HG03064 (cell line): ENCODE measurements around the gene HOXD4.
A peak's percentile ranks its signal among the peaks of the same experiment; 100 is the strongest.

Experiments used
- ATAC-seq: cut with Tn5 transposase; IDR thresholded peaks from one replicate; pipeline ENCODE4 v1.9.1; 2021; ENCODE audit warnings: low read depth; ENCODE audit not compliant: unreplicated experiment

HOXD4 gene

DNA sequence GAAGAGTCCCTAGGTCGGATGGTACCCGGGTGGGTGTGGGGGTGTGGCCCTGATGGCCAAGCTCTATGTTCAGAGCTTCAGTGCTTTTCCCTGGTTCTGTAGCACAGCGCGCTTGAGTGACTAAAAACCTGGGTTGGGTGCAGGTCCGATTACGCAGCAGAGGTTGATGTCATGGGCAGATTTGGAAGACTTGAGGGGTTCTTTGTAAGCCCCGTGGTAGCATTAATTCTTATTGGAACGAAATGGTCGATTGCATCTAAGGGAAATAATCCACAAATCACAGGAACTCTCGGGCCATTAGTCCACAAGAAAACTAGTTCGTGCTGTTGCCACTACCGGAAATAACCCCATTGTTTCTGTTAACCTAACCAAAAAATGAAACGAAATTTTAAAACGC is 12.8 kb upstream of the HOXD4 start:
- no peak for ATAC-seq

DNA sequence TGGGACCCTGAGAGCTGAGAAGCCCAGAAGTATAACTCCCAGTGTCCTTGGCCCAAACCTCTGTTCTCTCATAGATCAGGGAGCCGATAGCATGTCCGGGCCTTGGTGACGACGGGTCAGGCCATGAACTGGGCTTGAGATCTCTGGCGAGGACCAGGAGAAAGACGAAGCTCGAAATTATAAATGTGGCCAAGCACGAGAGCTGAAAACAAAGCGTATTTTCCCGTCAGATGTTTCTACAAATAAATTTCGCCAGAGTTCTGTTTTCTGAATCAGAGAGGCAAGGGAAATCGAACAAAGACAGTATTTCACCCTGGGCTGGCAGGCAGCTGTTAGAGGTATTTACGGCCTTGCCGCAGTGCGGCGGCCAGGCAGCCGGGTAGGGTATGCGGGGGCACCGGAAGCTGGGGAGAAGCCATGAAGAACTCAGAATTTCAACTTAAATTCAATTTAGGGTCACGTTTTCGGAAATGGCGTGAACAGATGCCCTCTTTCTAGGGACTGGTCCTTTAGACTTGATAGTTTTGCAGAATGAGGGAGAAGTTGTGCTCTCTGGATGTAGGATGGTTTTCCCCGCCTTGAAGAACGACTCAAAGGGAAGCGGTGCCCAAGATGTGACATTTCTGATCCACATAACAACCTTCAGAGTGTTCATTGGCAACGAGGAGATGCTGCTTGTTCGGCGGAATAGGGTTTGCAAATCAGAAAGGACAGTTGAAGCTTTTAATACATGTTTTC is 12.3 kb upstream of the HOXD4 start:
- ATAC-seq = no peak

DNA sequence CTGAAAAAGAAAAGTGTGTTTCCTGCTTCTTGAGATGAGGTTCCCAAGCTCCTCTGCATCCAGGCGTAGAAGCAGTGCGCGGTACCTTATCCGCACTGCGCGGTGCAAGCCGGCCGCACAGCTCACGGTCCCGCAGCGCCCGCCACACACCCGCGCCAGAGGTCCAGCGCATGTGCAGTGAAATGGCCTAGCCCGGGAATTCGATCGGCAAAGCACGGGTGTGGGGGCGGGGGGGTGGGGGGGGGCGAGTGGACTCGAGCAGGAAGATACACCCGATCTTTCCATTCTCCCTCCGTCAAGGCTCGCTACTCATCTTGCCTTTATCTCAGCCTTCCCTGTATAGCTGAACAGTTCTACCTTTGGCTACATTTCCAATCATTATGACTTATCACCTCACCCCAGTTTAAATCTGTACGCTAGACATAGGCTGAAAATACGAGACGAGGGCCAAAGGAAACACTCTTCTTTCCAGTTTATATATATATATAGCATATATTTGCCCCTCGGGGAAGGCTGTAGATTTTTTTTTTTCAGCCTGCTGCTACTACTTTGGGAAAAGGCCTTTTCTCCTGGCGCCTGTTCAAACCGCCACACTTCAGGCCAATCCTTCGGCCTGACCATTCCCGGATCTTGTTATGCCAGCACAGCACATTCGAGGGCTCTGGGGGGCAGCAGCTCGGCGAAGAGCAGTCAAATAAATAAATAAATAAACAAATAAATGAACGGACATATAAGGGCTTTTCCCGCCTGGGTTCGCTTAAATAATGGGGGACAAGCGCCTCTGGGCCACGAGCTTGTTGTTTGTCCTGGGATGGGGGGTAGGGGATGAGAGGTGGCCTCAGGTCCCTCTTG is 11.5 kb upstream of the HOXD4 start:
- no peak for ATAC-seq

DNA sequence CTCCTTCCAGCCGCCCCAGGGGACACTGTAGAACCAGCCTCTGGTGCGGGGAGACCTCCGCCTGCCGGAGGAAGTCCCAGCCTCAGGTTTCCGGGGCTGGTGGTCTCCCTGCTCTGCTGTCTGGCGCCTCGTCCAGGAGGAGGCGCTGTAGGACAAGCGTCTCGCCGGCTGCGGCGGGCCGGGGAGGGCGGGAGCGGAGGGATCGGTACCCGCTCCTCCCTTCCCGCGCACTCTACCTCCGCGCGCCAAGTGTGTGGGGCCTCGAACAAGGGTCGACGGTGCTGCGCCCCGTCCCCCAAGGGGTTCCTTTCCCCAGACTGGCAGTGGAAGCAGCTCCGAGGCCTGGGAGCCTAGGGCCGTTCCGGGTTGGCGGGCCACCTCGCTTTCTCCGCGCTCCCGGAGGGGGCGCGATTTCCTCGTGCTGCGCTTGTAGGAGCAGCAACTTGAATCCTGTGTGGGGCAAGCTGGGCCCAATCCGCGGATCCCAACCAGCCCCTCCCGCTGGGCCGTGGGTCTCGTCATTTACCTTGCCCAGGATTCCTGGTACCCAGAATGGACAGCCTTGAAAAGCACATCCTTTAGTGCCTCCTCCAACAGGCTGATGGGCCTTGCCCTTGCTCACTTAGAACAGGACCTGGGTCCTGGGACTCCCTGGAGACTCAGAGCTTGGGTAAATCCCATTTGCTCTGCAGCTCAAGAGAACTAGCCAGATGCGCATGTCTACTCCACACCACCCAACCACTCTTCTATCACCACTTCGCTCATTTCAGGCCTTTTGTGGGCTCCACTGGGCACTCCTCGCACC is 10.6 kb upstream of the HOXD4 start:
- peak; percentile 93 for ATAC-seq

DNA sequence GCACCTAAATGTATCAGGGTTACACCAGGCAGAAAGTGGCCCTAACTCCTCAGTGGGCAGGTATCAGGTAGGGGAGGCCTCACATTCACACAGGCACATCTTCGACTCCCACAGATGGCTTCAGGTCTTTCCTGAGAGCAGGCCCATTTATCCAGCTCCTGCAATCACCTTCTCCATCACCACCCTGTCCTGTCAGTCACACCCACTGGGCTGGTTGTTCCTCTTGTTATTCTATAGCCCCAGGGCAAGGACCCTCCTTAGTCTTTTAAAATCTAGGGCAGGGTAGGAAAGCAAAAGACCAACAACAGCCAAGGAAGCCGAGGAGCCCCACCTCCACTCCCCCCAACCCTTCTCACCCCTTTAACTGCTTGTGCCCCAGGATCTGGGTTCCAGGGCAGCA is 9.1 kb upstream of the HOXD4 start:
- ATAC-seq = no peak

DNA sequence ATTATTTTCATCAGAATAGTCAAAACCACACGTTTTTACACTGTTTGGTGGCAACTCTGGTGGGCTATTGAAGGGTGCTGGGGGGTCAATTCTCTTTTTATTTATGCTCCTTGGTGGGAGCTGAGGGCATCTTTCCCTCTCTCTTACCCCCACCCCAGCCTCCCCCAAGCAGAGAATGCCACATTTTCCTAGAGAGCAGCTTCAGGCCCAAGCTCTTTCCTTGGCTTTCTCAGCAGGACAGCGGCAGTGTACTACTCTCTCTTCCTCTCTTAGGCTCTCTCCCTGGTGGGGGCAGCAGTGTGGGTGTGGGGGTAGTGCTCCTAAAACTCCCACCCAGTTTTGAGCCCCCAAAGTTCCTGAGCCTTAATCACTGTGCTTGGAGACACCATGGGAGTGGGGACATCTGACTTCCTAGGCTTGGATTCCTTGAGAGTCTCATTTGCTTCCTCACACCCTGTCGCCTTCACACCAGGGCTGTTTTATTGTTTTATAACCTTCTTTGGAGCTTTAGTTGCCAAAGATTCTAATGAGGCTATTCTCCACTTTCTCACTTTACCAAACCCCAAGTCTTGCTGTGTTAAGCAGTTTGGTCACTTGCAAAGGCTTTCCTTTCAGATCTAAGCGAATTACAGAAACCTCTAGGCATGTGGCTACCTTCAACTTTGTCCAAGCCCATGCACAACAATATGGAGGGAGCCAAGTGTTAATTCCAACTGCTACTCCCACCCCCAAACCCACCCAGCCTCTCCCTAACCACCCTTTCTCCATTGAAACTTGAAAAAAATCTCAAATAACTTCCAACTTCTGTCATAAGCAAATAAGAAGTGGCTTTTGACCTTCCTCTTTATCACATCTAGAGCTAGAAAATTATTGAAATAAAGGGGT is 6.0 kb upstream of the HOXD4 start:
- no peak for ATAC-seq

DNA sequence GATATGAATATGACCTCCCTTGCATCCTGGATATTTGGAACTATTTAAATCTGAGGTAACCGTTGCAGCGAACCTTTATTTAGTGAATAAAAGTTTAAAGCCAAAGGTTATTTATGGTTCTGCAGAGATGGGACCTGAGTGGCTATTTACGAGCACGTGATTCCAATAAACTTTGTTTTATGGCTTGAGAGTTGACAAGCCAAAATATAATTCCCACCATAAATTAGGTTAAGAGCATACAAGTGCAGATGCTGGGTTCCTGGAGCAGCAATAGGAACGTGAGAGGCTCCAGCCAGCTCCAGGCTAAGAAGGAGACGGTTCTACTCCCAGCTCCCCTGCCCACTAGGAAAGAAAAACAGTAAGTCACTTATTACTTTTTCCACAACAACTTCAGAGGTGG is 5.2 kb upstream of the HOXD4 start:
- ATAC-seq = no peak

DNA sequence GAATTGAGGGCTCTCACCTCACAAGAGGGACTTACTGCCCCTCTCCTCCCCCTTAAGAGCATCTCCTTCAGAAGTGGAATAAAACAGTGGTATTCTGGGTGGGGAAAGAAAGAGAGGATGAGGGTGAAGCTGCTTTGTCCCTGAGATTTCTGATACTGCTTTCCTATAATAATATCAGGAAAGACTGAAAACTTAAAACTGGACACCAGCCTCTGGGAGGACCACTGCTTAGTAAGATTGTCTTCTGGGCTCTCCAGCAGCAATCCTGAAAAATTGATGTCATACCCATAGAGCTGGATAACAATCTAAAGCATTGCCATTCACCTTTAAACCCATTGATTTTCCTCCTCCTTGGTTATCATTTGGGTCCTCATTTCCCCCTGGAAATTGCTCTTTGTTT is 4.7 kb upstream of the HOXD4 start:
- ATAC-seq = no peak

DNA sequence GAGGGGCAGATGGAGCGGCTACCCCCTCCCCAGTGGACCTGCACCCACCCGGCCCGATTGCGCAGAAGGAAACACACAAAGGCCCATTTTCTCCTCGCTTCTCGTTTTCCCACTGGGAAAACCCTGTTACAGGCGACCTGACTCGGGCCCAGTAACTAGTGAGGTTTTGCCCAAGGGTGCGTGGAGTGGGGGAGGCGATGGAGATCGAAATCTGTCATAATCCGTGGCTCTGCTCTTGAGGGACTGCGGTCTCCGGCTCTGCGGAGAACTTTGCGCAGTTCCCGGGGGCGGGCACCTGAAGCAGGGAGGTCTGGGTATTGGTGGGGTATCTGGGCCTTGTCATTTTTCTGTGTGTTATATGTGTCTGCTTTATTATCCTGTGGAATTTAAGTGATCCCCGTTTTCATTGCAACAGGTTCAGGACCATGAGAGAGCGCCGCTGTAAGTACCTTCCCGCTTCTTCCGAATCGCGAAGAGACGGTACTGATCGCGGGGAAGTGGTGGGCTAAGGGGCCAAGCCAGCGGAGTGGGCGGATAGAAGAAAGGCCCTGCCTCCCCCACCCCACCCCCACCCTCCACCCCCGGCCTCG is 4.0 kb upstream of the HOXD4 start:
- ATAC-seq = no peak

DNA sequence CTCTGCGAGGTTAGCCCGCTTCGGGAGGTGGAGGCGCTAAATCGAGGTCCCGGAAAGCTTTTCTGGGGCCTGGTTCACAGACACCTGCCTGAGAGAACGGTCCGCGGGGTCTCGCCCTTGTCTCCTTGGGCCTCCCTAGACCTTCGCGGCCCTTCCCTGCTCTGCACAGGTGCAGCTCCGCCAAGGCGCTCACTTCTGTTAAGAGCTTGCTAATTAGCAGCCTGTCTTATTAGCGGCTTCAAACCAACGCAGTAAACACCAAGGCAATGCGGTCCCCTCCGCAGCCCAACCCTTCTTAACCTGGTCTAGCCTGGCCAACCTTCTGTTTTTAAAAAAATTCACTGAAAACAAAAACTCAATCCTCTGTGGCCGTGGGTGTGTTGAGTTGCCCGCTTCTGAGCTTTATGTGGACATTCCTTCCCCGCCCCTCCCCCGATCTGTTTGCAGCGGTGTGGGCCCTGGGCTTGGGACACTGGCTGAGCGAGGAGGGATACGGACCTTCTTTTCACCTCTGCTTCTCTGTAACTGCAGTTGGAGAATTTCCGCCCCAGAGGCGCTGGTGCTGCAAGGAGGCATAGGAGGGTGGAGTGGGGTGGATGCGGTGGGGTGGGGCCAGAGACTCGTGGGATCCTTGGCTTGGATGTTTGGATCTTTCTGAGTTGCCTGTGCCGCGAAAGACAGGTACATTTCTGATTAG is 3.4 kb upstream of the HOXD4 start:
- no peak for ATAC-seq

DNA sequence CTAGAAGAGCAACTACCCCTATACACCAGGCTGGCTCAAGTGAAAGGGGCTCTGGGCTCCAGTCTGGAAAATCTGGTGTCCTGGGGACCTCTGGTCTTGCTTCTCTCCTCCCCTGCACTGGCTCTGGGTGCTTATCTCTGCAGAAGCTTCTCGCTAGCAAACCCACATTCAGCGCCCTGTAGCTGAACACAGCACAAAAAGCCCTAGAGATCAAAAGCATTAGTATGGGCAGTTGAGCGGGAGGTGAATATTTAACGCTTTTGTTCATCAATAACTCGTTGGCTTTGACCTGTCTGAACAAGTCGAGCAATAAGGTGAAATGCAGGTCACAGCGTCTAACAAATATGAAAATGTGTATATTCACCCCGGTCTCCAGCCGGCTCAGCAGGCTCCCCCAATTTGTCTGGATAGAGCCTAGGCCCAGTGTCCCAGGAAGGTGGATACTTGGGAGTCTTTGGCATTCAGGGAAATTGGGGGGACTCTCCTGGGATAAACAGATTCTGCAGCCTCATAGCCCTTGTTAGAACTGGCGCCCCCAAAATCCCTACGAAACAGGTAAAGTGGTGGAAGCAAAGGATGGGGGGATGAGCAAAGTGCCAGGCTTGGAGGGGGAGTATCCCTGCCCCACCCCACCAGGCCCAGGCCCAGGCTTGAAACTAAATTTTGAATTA is 2.5 kb upstream of the HOXD4 start:
- ATAC-seq = no peak

DNA sequence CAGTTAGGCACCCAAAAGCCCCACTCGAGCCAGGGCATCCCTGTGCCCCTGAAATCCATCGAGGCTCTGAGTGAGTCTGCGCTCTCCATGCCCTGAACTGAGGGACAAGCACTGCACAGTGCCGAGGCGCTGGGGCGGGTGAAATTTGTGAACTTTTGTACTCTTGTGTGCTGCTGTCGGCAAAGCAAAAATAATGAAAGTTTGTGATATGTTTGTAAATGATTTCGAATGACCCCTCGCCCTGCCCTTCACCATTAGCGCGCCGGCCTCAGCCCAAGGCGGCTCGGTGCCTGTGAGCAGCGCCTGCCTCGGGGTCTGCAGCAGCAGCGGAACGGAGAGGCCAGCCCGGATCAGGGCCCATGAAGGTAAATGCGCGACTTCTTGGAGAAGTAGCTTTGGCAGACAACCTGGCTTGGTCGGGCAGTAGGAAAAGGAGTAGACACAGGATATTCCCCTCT is 1.8 kb upstream of the HOXD4 start:
- ATAC-seq = no peak

DNA sequence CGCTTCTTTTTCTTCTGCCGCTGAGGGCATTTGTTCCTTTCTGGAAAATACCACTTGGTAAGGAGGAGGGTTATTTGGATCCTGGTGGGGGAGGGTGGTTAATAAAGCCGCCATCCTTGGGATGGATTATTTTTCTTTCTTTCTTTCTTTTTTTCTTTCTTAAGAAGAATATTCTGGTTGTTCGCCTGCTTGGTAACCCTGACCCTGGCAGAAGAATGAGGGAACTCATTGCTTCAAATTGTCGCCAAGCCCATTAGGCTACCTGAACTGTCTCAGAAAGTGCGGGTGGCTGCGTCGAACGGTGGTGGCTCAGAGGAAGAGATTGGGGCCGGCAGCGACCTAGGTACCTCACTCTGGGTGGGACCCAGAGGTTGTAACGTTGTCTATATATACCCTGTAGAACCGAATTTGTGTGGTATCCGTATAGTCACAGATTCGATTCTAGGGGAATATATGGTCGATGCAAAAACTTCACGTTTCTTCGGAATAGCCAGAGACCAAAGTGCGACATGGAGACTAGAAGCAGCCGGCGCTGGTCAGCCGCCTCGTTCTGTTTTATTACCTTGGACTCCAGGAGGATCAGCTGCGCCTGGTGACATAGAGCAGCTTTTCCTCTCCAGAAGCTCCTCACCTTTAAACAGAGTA is 1.3 kb upstream of the HOXD4 start:
- ATAC-seq = no peak

DNA sequence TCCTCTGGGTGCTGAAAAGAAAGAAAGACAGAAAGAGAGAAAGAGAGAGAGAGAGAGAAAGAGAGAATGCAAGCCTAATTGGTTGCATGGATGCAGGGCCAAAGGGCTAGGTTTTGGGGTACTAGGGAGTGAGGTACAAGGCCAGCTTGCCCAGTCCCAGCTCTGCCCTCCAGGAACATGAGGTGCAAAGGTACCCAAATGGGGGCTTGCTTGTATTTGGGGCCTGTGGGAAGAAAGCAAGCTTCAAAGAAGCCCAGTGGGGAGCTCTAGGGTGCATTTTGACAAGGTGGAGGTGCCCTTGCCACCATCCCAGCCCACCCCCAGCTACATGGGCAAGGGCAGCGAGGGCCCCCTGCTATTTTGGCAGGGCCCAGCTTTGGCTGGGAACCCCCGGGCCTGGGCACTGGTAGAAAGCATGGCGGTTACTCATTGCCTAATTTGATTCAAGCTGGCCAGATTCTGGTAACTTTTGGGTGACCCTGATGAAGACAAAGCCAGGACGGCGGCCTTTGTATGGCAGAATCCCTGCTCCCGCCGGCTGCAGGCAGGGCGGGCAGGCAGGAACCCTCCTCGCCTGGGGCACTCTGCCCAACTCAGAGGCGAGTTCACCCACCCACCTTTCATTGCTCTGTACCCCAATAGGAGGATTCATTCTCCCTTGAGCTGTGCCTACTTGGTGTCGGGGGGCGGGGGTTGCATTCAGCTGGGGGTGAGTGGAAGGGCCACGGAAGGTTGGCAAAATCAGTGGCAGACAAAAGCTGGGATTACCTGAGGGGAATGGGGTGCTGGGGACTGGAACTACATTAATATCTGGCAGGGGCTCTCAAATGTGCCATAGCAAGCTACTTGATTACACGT is 537 bp upstream of the HOXD4 start:
- ATAC-seq = no peak

DNA sequence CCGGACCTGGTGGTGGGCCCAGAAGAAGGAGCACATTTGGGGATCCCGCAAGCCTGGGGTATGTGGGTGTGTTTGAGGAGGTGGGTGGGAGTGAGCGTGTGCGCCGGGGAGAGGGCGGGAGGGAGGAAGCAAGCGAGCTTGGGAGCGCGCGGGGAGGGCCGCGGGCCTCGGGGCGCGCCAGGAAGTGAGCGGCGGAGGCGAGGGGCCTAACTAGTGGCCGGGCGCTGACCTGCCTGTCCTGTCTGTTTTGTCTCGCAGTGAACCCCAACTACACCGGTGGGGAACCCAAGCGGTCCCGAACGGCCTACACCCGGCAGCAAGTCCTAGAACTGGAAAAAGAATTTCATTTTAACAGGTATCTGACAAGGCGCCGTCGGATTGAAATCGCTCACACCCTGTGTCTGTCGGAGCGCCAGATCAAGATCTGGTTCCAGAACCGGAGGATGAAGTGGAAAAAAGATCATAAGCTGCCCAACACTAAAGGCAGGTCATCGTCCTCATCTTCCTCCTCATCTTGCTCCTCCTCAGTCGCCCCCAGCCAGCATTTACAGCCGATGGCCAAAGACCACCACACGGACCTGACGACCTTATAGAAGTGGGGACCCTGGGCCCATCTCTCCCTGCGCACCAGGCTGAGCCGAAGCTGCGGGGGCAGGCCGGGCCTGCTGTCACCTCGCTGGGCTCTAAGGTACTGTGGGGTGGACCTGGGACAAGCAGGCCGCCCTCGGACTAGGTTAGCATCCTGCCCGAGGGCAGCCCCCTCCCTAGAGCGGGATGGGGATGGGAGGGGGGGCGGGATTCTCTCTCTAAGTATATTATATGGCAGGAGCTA is 1.2 kb downstream of the HOXD4 start:
- ATAC-seq = no peak

DNA sequence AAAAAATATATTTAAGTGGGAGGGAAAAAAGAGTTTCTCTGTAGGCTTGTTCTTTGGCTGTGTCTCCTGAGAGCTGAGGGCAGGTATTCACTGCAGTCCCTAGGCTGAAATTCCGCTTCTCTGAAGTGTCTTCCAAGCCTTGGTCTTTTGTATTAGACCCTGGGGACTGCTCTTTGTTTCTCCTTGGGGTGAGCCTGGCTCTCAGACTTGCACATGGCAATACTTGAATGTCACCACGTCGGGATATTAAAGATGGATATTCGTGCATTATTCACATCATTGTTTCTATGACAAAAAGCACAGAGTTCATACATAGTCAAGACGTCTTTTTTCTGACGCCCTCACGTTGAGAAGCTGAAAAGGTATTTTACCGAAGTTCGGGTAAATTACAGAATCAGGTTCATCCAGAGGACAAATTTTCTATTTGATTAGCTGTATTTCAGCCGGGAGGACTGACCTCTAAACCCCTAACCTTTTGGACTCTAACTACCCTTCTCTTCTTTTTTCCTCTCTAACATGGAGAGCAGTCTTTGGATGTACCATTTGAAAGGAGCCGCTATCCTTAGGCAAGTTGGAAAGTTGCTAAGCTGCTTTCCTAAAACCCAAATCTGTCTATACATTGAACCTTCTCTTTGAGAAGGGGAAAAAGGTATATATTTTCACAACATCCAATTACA is 3.4 kb downstream of the HOXD4 start:
- no peak for ATAC-seq
